HUES64 (cell line): ENCODE measurements around the gene BTNL9.
A peak's percentile ranks its signal among the peaks of the same experiment; 100 is the strongest.

ENCODE experiments used
- H3K27ac ChIP-seq: 2 replicates; pipeline ENCODE4 v1.7.0; 2013; ENCODE audit warnings: low read depth, low read length, inconsistent platforms
- H3K27me3 ChIP-seq: 2 replicates; pipeline ENCODE4 v1.6.1; 2013; ENCODE audit warnings: mild to moderate bottlenecking, low read length; ENCODE audit not compliant: insufficient read depth
- H3K36me3 ChIP-seq: 2 replicates; pipeline ENCODE4 v1.6.1; 2013; ENCODE audit warnings: mild to moderate bottlenecking, low read length; ENCODE audit not compliant: insufficient read depth
- H3K4me1 ChIP-seq: 2 replicates; pipeline ENCODE4 v1.6.1; 2013; ENCODE audit warnings: mild to moderate bottlenecking, low read length, moderate library complexity; ENCODE audit not compliant: insufficient read depth
- H3K4me3 ChIP-seq: 2 replicates; pipeline ENCODE4 v1.5.1; 2013; ENCODE audit warnings: mild to moderate bottlenecking, low read length, moderate library complexity
- H3K9ac ChIP-seq: 2 replicates; pipeline ENCODE4 v1.6.1; 2013; ENCODE audit warnings: mild to moderate bottlenecking, low read depth, low read length
- H3K9me3 ChIP-seq: 2 replicates; pipeline ENCODE4 v1.6.1; 2013; ENCODE audit warnings: low read depth, low read length; ENCODE audit not compliant: insufficient read depth
- WGBS: fragments of 150-250, 120-280 bp; methylation state at CpG from one replicate; pipeline ENCODE4 v1.1.7; 2013; ENCODE audit warnings: missing lambda C conversion rate; 5-methylcytosine and 5-hydroxymethylcytosine counted together

Gene BTNL9

DNA sequence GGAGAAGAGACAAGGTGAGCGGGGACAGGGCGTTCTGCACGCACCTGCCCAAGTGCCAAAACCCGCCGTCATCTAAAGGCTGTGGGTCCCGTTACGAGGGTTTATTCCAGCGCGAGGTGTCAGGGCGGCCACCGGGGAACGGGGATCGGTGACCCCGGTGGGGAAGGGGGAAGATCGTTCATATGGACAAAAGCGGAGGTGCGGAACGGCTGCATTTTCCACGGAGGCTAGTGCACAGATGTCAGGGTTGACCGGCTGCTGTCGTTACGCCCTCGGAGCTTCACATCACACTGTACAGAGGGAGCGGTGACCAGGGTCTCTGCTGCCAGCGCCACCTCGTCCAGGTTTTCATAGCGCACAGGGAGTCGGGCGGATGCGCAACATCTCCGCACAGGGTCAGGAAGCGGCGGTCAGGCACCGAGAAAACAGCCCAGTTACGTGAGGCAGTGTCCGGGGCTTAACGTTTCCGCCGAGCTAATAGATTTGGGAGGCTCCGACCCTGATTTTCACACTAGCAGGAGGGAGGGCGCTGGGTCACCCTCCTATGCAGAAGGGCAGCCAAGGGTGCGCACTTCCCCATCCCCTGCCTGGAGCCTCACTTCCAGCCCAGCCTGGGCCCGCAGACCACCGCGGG is 13.5 kb downstream of the BTNL9 start:
- Histone ChIP-seq H3K36me3 (no peaks in the 10 kb centered on the region), H3K9ac (no peak overlapping the region), H3K27ac (no peak overlapping the region), H3K9me3 (no peaks in the 10 kb centered on the region), H3K27me3 (peaks cover 95% of the 10 kb centered on the region), H3K4me1 (no peaks in the 10 kb centered on the region), H3K4me3 (peak overlapping the region; percentile 64)
- WGBS: 85% methylated on average over 45 of the region's 45 CpGs

DNA sequence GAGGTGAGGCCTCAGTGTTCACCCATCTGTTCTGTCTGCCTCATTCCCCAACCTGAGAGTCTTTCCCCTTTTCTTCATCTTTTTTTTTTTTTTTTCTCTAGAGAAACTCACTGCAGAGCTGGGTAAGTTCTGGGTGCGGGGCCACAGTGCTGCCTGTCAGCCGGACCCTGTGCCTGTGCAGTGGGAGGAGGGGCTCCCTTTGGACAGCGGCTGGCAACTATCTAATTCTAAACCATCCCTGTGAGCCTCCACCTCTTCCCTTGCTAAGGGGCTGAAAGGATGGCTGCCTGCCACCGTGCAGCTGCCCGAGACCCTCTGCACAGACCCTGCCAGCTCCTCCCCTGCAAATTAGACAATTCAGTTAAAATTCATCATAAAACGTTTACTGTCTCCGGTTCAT is 14.1 kb downstream of the BTNL9 start:
- peak overlapping the region; percentile 64; the same call in 1 of the 2 replicates for H3K4me3 ChIP-seq
- no peaks in the 10 kb centered on the region for H3K4me1 ChIP-seq
- no peak overlapping the region for H3K27ac ChIP-seq
- 0 out of 2 replicates have a peak, but pooled peaks cover 2% of the 10 kb centered on the region for H3K9me3 ChIP-seq
- 74% methylated on average over 7 of the region's 7 CpGs for WGBS
- peaks cover 98% of the 10 kb centered on the region for H3K27me3 ChIP-seq
- no peak overlapping the region for H3K9ac ChIP-seq
- H3K36me3 ChIP-seq: no peaks in the 10 kb centered on the region

DNA sequence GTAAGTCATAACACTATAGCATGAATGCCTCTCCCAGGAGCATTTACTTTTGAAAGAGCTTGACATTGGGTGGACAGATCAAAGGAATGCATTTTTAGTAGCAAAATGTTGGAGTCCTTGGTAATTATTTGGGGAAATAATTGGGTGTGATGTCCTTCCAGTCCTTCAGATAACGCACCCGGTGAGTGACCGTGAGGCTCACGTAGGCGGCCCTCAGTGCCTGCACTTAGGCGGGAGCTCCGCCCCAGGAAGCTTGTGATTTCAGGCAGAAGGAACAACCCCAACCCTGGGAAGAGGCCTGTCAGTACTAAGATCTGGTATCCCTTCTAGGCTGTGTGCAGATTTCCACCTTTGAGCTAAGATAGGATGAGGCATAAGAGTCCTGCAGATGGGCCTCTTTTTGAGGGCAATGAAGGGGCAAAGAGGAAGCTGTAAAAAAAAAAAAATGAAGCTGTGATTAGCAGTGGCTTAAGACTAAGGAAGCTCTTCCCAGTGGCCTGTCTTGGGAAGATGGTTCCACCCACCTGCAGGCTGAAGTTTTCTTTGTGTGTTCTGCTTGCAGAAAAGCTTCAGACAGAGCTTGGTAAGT is 14.9 kb downstream of the BTNL9 start:
- 90% methylated on average over 7 of the region's 7 CpGs for WGBS

DNA sequence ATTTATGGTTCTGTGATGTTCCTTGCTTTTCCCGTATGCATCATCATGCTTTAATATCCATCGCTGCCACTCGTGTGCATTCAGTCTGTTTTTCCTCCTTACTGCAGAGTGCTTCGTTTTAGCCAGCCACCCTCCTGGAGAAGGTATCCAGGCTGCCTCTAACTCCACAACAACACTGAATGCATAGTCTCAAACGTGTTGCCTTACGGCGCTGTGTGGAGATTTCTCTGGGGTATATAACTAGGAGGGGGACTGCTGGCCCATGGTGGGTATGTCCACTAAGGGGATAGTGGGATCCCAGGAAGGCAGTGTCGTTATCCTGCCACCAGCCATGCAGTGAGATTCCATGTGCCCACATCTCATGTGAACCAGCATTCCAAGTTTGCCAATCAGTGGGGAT is 16.4 kb downstream of the BTNL9 start:
- Histone ChIP-seq H3K4me1 (no peaks in the 10 kb centered on the region), H3K4me3 (no peak overlapping the region), H3K27ac (no peak overlapping the region), H3K9me3 (peaks cover 12% of the 10 kb centered on the region; the same call in 1 of the 2 replicates), H3K27me3 (peaks cover 99% of the 10 kb centered on the region), H3K9ac (no peak overlapping the region), H3K36me3 (no peaks in the 10 kb centered on the region)
- 74% methylated on average over 8 of the region's 8 CpGs for WGBS

More for the DNA sequence above, 14.9 kb downstream of the BTNL9 start:
- Histone ChIP-seq H3K27ac (no peak overlapping the region), H3K4me3 (no peak overlapping the region), H3K36me3 (no peaks in the 10 kb centered on the region), H3K27me3 (peaks cover 98% of the 10 kb centered on the region), H3K9ac (no peak overlapping the region), H3K4me1 (no peaks in the 10 kb centered on the region), H3K9me3 (peaks cover 6% of the 10 kb centered on the region; the same call in 1 of the 2 replicates)

DNA sequence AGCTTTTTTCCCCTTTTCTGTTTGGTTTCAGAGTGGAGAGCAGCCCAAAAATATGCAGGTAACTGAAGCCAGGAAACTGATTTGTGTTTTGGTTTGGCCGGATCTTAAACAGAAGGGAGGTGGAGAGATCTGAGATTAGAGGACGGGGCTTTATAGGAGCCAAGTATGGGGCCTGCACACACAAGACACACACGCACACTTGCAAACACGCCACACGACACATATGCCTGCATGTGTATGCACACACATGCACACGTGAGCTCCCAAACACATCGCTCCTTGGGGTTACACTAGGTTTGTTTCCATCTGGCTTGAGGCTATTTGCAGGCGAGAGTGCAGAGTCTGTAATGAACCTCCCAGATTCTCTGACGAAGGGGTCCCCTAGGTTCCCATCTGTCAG is 18.3 kb downstream of the BTNL9 start:
- H3K4me1 ChIP-seq: no peaks in the 10 kb centered on the region
- no peak overlapping the region for H3K9ac ChIP-seq
- H3K9me3 ChIP-seq: peaks cover 17% of the 10 kb centered on the region; the same call in 1 of the 2 replicates
- peaks cover 96% of the 10 kb centered on the region for H3K27me3 ChIP-seq
- H3K4me3 ChIP-seq: no peak overlapping the region
- WGBS: 86% methylated on average over 9 of the region's 9 CpGs
- H3K36me3 ChIP-seq: no peaks in the 10 kb centered on the region
- H3K27ac ChIP-seq: no peak overlapping the region

DNA sequence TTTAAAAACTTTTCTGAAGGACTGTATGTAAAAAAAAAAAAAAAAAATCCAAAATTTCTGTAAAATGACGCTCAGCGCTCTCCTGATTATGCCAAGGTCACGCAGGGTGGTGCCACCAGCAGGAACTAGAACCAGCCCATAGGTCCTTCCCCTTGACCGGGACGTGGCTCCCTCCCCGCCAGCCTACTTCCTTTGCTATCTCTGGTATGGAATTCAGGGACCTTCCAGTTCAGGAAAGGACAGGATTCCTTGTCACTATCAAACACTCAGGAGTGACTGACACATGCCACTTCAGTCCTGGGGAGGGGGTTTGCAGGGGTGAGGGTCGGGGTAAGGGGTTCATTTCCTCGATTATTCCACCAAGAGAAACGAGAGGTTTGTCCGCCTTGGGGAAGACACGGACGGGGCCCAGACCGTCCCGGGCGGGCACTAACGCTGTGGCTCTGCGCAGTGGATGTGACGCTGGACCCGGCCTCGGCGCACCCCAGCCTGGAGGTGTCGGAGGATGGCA is 18.8 kb downstream of the BTNL9 start:
- Histone ChIP-seq H3K4me3 (peak overlapping the region; percentile 48), H3K9me3 (peaks cover 17% of the 10 kb centered on the region; the same call in 1 of the 2 replicates), H3K27ac (no peak overlapping the region), H3K4me1 (no peaks in the 10 kb centered on the region), H3K36me3 (no peaks in the 10 kb centered on the region), H3K27me3 (peaks cover 91% of the 10 kb centered on the region), H3K9ac (no peak overlapping the region)
- WGBS: 85% methylated on average over 22 of the region's 22 CpGs

DNA sequence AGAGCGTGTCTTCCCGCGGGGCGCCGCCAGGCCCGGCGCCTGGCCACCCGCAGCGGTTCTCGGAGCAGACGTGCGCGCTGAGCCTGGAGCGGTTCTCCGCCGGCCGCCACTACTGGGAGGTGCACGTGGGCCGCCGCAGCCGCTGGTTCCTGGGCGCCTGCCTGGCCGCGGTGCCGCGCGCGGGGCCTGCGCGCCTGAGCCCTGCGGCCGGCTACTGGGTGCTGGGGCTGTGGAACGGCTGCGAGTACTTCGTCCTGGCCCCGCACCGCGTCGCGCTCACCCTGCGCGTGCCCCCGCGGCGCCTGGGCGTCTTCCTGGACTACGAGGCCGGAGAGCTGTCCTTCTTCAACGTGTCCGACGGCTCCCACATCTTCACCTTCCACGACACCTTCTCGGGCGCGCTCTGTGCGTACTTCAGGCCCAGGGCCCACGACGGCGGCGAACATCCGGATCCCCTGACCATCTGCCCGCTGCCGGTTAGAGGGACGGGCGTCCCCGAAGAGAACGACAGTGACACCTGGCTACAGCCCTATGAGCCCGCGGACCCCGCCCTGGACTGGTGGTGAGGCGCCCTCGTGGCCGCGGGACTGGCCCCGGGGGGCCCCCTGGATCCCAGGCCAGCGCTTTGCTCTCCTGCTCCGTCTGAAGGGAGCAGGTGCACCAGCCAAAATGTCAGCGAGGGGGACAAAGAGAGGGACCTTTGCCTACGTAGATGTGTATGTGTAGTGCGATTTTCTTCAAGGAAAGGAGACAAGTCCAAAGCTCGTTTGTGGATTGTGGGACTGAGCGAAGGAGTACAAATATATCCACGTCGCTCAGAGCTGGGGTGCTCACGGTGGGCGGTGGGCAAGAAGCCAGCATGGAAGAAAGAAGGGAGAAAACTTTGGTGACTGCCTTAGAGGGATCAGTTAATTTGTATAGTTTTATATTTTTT is 19.5 kb downstream of the BTNL9 start:
- Histone ChIP-seq H3K36me3 (no peaks in the 10 kb centered on the region), H3K27ac (no peak overlapping the region), H3K9me3 (peaks cover 18% of the 10 kb centered on the region; the same call in 1 of the 2 replicates), H3K9ac (no peak overlapping the region), H3K4me3 (peak overlapping the region; percentile 48), H3K27me3 (peaks cover 84% of the 10 kb centered on the region), H3K4me1 (no peaks in the 10 kb centered on the region)
- WGBS: 91% methylated on average over 86 of the region's 86 CpGs

DNA sequence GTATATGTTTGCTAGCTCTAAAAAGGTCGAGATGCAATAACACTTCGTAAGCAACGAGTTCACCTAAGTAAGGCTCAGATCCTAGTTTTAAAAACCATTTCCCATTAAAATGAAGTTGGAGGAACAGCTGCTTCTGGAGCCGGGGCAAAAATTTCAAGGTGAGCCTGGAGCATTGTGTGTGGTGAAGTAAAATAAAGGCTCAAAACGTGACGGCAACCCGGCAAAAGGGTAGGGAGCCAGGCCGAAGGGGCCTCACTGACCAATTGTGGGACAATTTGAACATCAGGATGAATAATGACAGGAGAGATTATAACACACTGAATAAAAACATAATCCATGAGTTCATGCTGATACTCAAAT is 20.1 kb downstream of the BTNL9 start:
- 73% methylated on average over 8 of the region's 8 CpGs for WGBS
- Histone ChIP-seq H3K4me1 (no peaks in the 10 kb centered on the region), H3K4me3 (no peak overlapping the region), H3K9ac (no peak overlapping the region), H3K9me3 (peaks cover 24% of the 10 kb centered on the region; the same call in 1 of the 2 replicates), H3K27me3 (peaks cover 77% of the 10 kb centered on the region), H3K36me3 (no peaks in the 10 kb centered on the region), H3K27ac (no peak overlapping the region)

DNA sequence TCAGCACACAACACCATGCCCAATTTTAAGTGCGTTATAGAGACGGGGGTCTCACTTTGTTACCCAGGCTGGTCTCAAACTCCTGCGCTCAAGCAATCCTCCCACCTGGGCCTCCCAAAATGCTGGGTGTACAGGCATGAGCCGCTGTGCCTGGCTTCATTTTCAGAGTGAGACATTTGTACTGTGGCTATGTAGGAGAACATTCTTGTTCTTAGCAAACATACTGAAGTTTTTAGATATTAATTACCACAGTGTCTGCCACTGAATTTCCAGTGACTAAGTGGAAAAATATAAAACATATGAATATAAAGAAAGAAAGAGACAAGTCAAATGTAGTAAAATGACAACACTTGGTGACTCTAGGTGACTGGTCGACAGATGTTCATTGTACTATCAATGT is 20.9 kb downstream of the BTNL9 start:
- Histone ChIP-seq H3K4me3 (no peak overlapping the region), H3K4me1 (no peaks in the 10 kb centered on the region), H3K9ac (no peak overlapping the region), H3K27me3 (peaks cover 70% of the 10 kb centered on the region), H3K9me3 (peaks cover 27% of the 10 kb centered on the region; the same call in 1 of the 2 replicates), H3K27ac (no peak overlapping the region), H3K36me3 (no peaks in the 10 kb centered on the region)
- WGBS: 72% methylated on average over 5 of the region's 5 CpGs

DNA sequence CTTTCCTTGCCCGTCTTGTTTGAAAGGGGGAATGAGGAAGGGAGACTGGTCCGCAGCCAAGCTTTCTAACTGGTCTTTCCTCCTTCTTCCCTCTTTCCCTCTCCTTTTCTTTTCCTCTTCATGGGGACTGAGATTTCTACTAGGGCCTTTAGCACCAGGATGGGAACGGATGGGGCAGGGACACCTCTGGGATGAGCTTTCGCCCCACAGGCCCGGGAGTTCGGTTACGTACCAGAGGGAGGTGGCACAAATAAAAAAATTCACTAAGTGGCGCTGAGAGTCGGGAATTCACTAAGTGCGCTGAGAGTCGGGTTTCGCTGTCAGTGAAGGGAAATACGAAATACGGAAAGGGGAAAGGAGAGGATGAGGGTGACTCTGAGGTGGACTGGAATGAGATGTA is 21.6 kb downstream of the BTNL9 start:
- H3K27me3 ChIP-seq: peaks cover 63% of the 10 kb centered on the region
- 92% methylated on average over 13 of the region's 14 CpGs for WGBS

DNA sequence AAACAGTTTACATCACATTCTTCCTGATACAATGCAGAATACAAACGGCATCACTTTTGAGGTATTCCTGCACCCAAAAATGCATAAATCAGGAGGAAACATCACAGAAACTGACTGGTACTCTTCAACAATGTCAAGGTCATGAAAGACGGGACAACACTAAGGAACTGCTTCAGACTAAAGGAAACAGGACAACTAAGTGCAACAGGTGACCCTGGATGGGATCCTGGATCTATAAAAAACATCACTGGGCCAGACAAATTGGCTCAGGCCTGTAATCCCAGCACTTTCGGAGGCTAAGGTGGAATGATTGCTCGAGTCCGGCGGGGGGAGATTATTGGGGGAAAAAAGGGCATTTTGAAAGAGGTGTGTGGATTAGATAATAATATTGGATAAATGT is 22.6 kb downstream of the BTNL9 start:
- Histone ChIP-seq H3K9me3 (peaks cover 30% of the 10 kb centered on the region; the same call in 1 of the 2 replicates), H3K9ac (no peak overlapping the region), H3K27ac (no peak overlapping the region), H3K36me3 (no peaks in the 10 kb centered on the region), H3K4me1 (no peaks in the 10 kb centered on the region), H3K27me3 (peaks cover 56% of the 10 kb centered on the region), H3K4me3 (no peak overlapping the region)
- 85% methylated on average over 6 of the region's 6 CpGs for whole genome bisulfite sequencing

More for the DNA sequence above, 21.6 kb downstream of the BTNL9 start:
- Histone ChIP-seq H3K27ac (no peak overlapping the region), H3K4me3 (no peak overlapping the region), H3K4me1 (no peaks in the 10 kb centered on the region), H3K9me3 (peaks cover 27% of the 10 kb centered on the region; the same call in 1 of the 2 replicates), H3K9ac (no peak overlapping the region), H3K36me3 (no peaks in the 10 kb centered on the region)
